Calu3 (cell line): ENCODE data around the gene FAM118B. TPM values are rescaled to one million over a fixed set of nuclear protein-coding genes. Genes with fewer than 3 reads are reported as not detected.

ENCODE experiments used
- BruUV-seq: library from RNA; stranded (reverse); fragments of 400-500 nt; replicated peaks from 2 replicates; lab custom pipeline; 2021; lab: Mats Ljungman, UMichigan
- CTCF ChIA-PET: fragments of 300-600 bp; sonication (Branson Sonifier 250); formaldehyde crosslinking; loops from one replicate; lab custom pipeline; 2022; ENCODE audit warnings: antibody characterized with exemption; lab: Charles Lee
- DNase-seq: peaks from one replicate; pipeline ENCODE4 v3.0.0; 2022
- H3K27ac Mint-ChIP-seq: one replicate; pipeline ENCODE4 v1.8.0; 2022; ENCODE audit warnings: mixed read lengths; ENCODE audit not compliant: unreplicated experiment
- H3K27me3 Mint-ChIP-seq: one replicate; pipeline ENCODE4 v1.8.0; 2022; ENCODE audit warnings: mixed read lengths; ENCODE audit not compliant: unreplicated experiment
- H3K36me3 Mint-ChIP-seq: one replicate; pipeline ENCODE4 v1.8.0; 2022; ENCODE audit warnings: mild to moderate bottlenecking, moderate library complexity, mixed read lengths; ENCODE audit not compliant: insufficient read depth, unreplicated experiment
- H3K4me1 Mint-ChIP-seq: one replicate; pipeline ENCODE4 v1.8.0; 2022; ENCODE audit warnings: mild to moderate bottlenecking, low read depth, mixed read lengths; ENCODE audit not compliant: unreplicated experiment
- H3K4me3 Mint-ChIP-seq: one replicate; pipeline ENCODE4 v1.8.0; 2022; ENCODE audit warnings: mild to moderate bottlenecking, low read depth, moderate library complexity, mixed read lengths; ENCODE audit not compliant: unreplicated experiment
- H3K9me3 Mint-ChIP-seq: one replicate; pipeline ENCODE4 v1.8.0; 2022; ENCODE audit warnings: low read depth, mixed read lengths; ENCODE audit not compliant: unreplicated experiment
- CTCF ChIP-seq: fragments of 200-600 bp; IDR thresholded peaks from one replicate; pipeline ENCODE4 v1.8.0; 2022; ENCODE audit warnings: antibody characterized with exemption; ENCODE audit not compliant: unreplicated experiment
- intact Hi-C: fragments of 100-400 bp; cut with micrococcal nuclease; formaldehyde crosslinking; loops from one replicate; pipeline ENCODE4 v1.10.0; 2022; ENCODE audit not compliant: unreplicated experiment
- total RNA-seq: library from RNA; stranded (reverse); gene quantifications from 2 replicates; pipeline ENCODE4 v1.2.3, GENCODE V29; 2022

Gene FAM118B
- total RNA-seq, 1 experiment from 2014 or later, result 15.7 TPM

DNA sequence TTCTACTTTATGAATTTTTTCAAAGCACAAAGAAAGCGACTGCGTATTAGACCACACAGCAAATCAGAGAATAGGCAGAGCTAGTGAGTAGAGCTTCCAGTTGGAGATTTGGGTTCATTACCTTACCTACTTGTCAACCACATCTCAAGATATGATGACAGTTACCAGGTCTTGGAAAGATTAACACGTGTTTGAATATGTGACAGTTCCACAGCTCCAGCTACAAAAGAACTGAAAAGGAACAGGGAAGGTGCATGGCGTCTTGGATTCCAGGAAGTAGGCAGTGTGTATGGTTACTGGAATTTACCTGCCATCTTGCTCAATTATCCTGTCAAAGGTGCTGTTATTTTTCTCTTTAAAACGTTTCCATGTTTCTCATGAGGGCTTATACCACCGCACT, 76.7 kb downstream of the FAM118B start:
- no peak overlapping the region for H3K27ac Mint-ChIP-seq
- BruUV-seq, result no TSS peak
- peaks cover 6% of the 10 kb centered on the region for H3K36me3 Mint-ChIP-seq
- CTCF ChIA-PET, result no interaction called here
- H3K9me3 Mint-ChIP-seq, result no peaks in the 10 kb centered on the region
- intact Hi-C loops, result no loop called here
- no peak overlapping the region for H3K4me3 Mint-ChIP-seq
- no peak for DNase-seq
- no peak for TF ChIP-seq CTCF
- no peaks in the 10 kb centered on the region for H3K27me3 Mint-ChIP-seq
- peaks cover 8% of the 10 kb centered on the region for H3K4me1 Mint-ChIP-seq

DNA sequence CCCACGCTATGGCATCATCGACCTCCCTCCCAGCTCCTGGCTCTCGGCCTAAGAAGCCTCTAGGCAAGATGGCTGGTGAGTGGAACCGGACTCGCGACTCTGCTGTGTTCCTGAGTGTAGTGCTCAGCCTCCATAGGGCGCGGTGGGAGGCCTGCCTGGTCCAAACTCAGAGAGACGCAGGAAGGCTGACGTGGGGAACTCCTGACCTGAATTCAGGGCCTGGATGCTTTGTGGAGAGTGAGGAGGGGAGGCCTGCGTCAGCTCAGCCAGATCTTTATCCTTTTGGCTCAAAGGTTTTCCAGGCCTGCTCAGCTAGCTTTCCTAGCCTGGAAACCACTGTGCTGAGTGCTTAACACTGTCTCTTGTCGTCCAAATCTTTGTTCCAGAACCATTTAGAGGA, 79.3 kb downstream of the FAM118B start:
- Mint-ChIP-seq H3K27me3 (no peaks in the 10 kb centered on the region), H3K36me3 (peaks cover 10% of the 10 kb centered on the region), H3K9me3 (no peaks in the 10 kb centered on the region), H3K4me1 (no peaks in the 10 kb centered on the region), H3K27ac (no peak overlapping the region), H3K4me3 (no peak overlapping the region)
- no TSS peak for BruUV-seq
- DNase-seq, result no peak
- CTCF ChIA-PET, result no interaction called here
- intact Hi-C loops, result no loop called here
- no peak for TF ChIP-seq CTCF

DNA sequence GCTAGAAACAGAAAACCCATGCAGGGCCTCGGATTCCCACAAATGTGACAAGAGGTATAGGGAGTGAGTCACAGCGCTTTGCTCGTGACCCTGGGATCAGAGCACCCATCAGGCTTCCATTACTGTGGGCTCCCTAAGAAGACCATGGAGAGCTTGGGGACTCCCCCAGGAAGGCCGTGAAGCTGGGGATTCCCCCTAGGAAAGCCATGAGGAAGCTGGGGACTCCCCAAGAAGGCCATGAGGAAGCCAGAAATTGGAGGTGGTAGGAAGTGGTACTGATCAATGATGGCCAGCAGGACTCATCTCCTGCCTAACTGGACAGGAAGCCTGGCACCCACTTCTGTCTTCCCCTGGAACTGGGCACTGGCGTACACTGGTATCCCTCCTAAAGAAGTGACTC, 82.1 kb downstream of the FAM118B start:
- no peak overlapping the region for H3K4me3 Mint-ChIP-seq
- H3K27ac Mint-ChIP-seq, result no peak overlapping the region
- no peak for TF ChIP-seq CTCF
- H3K36me3 Mint-ChIP-seq, result peaks cover 10% of the 10 kb centered on the region
- no peaks in the 10 kb centered on the region for H3K4me1 Mint-ChIP-seq
- intact Hi-C loops, result no loop called here
- CTCF ChIA-PET, result interaction anchor here (0.9 kb wide), 1 partner anchor 10 kb away, joined by 3 read pairs; the partner anchor contains the start of gene DCPS
- H3K27me3 Mint-ChIP-seq, result no peaks in the 10 kb centered on the region
- no peaks in the 10 kb centered on the region for H3K9me3 Mint-ChIP-seq
- DNase-seq, result no peak
- BruUV-seq, result no TSS peak

- CTCF ChIA-PET, result no interaction called here
- Mint-ChIP-seq H3K27me3 (no peaks in the 10 kb centered on the region), H3K4me1 (no peaks in the 10 kb centered on the region), H3K36me3 (peaks cover 10% of the 10 kb centered on the region), H3K9me3 (no peaks in the 10 kb centered on the region), H3K4me3 (no peak overlapping the region), H3K27ac (no peak overlapping the region)
- TF ChIP-seq CTCF, result no peak
- intact Hi-C loops, result no loop called here
- no peak for DNase-seq
- no TSS peak for BruUV-seq
Measured at GRCh38 chr11:126297004-126297403, 85.4 kb downstream of the FAM118B start.
